ENCODE data around the gene HUS1.

The HUS1 gene

GRCh38 chr7:47915616-47915976 lies 63.8 kb downstream of the HUS1 start:
- TF ChIP-seq CTCF (conservative IDR thresholded peaks at IDR 0.05; ENCODE audit: low read depth) = no peak
- ChIA-PET CTCF (no interaction called here), POLR2A (ENCODE audit: low non-redundant PET) (no interaction called here)
- H3K27ac ChIP-seq = no peak overlapping the region
- no peak for DNase-seq (ENCODE audit: low spot score)

DNA sequence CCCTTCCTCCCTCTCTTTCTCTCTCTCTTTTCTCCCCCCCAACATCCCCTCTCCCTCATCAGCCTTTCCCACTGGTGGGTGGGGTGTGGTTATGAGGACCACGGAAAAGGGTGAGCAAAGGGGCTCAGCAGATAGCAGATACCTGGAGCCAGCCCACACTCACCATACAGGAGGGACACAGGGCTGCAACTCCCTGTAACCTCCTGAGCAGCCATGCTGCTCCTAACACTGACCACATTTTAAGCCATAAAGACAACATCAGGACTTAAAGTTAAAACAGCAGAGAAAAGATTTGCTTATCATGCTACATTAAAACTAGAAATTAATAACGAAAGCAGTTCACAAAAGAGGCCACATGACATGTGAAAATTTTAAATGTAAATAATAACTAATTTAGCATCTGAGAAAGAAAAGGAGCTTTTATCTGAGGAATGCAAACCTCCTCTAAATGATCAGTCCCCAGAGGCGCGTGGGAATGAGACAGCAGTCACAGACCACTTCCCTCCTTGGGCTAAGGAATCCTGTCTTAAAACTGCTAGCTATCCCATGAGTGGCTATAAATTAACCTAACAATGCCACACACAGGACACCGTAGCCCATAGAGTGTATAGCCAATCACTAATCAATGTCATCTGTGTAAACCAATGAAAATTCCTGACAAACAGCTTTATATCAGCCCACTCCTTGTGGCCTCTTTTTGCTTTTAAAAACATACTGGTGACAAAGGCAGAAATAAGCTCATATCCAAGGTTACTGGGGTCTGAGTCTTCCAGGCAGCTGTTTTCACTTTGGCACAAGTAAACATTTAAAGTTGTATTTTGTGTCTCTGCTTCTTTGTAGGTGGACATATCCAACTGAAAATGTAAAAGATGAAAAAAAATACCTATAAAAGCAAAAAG lies 64.4 kb downstream of the HUS1 start:
- ChIA-PET CTCF (no interaction called here), POLR2A (ENCODE audit: low non-redundant PET) (no interaction called here)
- no peak for DNase-seq (ENCODE audit: low spot score)
- H3K27ac ChIP-seq = no peak overlapping the region
- TF ChIP-seq CTCF (conservative IDR thresholded peaks at IDR 0.05; ENCODE audit: low read depth) = no peak
